RWPE2 (cell line): Measurements from ENCODE around the gene FANK1.
A peak's percentile ranks its signal among the peaks of the same experiment; 100 is the strongest.

Experiments used
- ATAC-seq: fragments of 200-7000 bp; cut with Tn5 transposase; 3 replicates; pipeline ENCODE4 v1.9.1; 2021; ENCODE audit warnings: low read depth
- DNase-seq: peaks from one replicate; pipeline ENCODE4 v3.0.0-alpha.2; 2020; ENCODE audit warnings: low spot score
- H3K27ac ChIP-seq: fragments of 450-650 bp; 2 replicates; pipeline ENCODE4 v1.5.1; 2017; ENCODE audit warnings: mild to moderate bottlenecking; ENCODE audit not compliant: poor library complexity, severe bottlenecking
- H3K27me3 ChIP-seq: fragments of 250-450 bp; sonication (Bioruptor Pico); 2 replicates; pipeline ENCODE4 v1.5.1; 2021; ENCODE audit warnings: mild to moderate bottlenecking, moderate library complexity; ENCODE audit not compliant: insufficient read depth, poor library complexity, severe bottlenecking
- H3K36me3 ChIP-seq: fragments of 250-450 bp; sonication (Bioruptor Pico); 2 replicates; pipeline ENCODE4 v1.5.1; 2020; ENCODE audit warnings: low read depth, mild to moderate bottlenecking, moderate library complexity
- H3K4me1 ChIP-seq: fragments of 250-450 bp; sonication (Bioruptor Pico); 2 replicates; pipeline ENCODE4 v1.5.1; 2021; ENCODE audit warnings: mild to moderate bottlenecking, moderate library complexity; ENCODE audit not compliant: insufficient read depth, poor library complexity, severe bottlenecking
- H3K4me3 ChIP-seq: fragments of 250-450 bp; sonication (Bioruptor Pico); 2 replicates; pipeline ENCODE4 v1.5.1; 2021; ENCODE audit warnings: mild to moderate bottlenecking, moderate library complexity; ENCODE audit not compliant: severe bottlenecking
- H3K9me3 ChIP-seq: fragments of 250-450 bp; sonication (Bioruptor Pico); 2 replicates; pipeline ENCODE4 v1.5.1; 2021; ENCODE audit warnings: mild to moderate bottlenecking, moderate library complexity; ENCODE audit not compliant: severe bottlenecking
- TF ChIP-seq, protein P1 (sequence below): fragments of 450-650 bp; IDR thresholded peaks from one replicate; pipeline ENCODE4 v1.5.1; 2017; ENCODE audit warnings: mild to moderate bottlenecking, moderate library complexity; ENCODE audit not compliant: poor library complexity, severe bottlenecking

Gene FANK1

DNA sequence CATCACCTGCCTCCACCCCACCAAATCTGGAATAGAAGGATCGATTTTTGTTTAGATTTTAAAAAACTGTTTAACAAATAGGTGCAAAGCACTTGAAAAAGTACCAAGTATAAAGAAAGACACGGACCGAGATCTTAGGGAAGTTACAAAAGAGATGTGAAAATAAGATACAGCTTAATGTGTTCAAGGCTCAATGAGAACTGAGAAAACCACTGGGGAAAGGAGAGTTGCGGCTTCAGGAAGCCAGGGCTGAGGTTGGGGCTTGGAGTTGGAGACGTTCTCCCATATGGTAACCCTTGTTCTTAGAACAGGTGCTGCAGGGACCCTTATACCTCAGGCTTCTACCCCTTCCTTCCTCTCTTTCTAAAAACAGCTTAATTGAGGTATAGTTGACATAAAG, 140.2 kb downstream of the FANK1 start:
- Histone ChIP-seq H3K4me3 (no peak overlapping the region), H3K36me3 (no peaks in the 10 kb centered on the region), H3K4me1 (no peaks in the 10 kb centered on the region), H3K9me3 (no peaks in the 10 kb centered on the region), H3K27me3 (no peaks in the 10 kb centered on the region), H3K27ac (no peak overlapping the region)
- ATAC-seq (no peak), DNase-seq (no peak)
- TF ChIP-seq, protein P1, sequence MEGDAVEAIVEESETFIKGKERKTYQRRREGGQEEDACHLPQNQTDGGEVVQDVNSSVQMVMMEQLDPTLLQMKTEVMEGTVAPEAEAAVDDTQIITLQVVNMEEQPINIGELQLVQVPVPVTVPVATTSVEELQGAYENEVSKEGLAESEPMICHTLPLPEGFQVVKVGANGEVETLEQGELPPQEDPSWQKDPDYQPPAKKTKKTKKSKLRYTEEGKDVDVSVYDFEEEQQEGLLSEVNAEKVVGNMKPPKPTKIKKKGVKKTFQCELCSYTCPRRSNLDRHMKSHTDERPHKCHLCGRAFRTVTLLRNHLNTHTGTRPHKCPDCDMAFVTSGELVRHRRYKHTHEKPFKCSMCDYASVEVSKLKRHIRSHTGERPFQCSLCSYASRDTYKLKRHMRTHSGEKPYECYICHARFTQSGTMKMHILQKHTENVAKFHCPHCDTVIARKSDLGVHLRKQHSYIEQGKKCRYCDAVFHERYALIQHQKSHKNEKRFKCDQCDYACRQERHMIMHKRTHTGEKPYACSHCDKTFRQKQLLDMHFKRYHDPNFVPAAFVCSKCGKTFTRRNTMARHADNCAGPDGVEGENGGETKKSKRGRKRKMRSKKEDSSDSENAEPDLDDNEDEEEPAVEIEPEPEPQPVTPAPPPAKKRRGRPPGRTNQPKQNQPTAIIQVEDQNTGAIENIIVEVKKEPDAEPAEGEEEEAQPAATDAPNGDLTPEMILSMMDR = no peak

DNA sequence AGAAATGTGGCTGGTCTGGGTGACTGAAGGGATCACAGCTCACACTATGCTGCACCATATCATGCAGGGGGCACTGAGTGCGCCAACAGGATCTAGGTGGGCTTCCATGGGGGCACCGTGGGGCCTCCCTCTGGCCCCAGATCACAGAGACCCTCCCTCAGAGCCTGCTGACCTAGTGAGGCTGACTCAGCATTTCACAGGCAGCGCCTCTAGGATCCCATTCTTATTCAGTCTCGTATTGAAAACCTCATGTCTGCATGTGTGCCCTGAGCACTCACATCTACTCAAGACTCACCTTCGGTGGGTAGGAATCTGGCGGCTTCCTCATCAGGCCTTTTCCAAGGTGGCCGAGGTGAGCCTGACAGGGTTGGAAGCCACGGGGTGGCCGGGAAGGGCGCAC, 141.6 kb downstream of the FANK1 start:
- H3K9me3 ChIP-seq = no peaks in the 10 kb centered on the region
- H3K4me1 ChIP-seq = no peaks in the 10 kb centered on the region
- H3K4me3 ChIP-seq = no peak overlapping the region
- DNase-seq (no peak), ATAC-seq (no peak)
- H3K27ac ChIP-seq = no peak overlapping the region
- no peaks in the 10 kb centered on the region for H3K36me3 ChIP-seq
- TF ChIP-seq, protein P1 = no peak
- no peaks in the 10 kb centered on the region for H3K27me3 ChIP-seq

DNA sequence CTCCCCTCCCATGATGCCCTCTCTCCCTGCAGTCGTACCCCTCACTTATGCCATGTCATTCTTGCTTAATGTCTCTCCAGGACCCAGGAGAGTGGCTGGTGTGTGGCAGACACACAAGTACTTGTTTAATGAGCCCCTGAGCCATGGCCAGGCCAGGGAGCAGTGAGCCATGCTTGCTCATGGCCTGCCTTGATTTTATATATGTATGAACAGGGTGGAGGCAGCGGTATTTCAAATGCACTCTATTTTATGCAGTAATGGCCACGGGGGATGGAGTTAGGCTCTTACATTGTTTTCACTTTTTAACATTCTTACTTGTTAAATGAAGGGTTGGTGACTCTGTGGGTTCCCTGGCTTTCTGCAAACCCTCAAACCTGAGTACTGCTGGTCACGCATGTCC, 144.8 kb downstream of the FANK1 start:
- DNase-seq (no peak), ATAC-seq (no peak)
- Histone ChIP-seq H3K9me3 (no peaks in the 10 kb centered on the region), H3K27ac (no peak overlapping the region), H3K36me3 (no peaks in the 10 kb centered on the region), H3K4me3 (no peak overlapping the region), H3K4me1 (no peaks in the 10 kb centered on the region), H3K27me3 (no peaks in the 10 kb centered on the region)
- TF ChIP-seq, protein P1 = no peak

DNA sequence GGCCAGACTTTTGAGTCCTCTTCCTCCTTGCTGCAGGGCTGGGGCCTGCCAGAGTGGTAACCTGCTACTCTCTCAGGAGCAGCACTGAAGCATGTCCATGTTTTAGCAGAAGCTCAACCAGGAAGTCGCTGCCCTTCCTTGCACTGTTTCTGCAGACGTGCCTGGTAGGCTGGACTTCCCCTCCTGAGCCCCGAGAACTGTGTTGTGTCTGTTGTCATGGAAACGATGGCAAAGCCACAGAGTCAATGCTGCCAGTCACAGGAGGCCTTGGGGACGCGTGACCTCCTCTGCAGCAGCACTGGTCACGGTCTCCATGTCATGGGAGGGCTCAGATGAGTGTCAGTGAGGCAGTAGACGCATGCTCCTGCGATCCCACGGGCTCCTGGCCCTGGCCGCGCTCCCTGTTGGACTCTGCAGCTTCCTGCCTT, 145.5 kb downstream of the FANK1 start:
- H3K4me1 ChIP-seq = no peaks in the 10 kb centered on the region
- H3K27me3 ChIP-seq = no peaks in the 10 kb centered on the region
- TF ChIP-seq, protein P1 = no peak
- H3K9me3 ChIP-seq = no peaks in the 10 kb centered on the region
- DNase-seq (no peak), ATAC-seq (no peak)
- no peak overlapping the region for H3K27ac ChIP-seq
- H3K4me3 ChIP-seq = no peak overlapping the region
- H3K36me3 ChIP-seq = no peaks in the 10 kb centered on the region

DNA sequence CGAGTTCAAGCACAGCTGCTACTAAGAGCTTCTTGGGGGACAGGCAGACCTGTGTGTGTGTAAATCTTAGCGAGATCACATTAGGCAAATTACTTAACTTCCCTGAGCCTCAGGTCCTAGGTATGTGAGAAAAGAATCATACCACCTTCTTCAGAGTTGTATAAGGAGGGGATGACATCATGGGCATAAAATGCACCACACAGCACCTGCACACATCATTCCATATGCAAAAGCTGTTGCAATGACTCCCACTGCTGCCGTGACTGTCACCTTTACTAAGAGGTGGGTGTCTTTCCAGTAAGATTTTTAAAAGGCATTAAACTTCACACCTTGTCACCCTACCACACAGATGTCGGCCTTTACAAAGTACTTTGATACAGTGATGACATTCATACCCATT, 146.0 kb downstream of the FANK1 start:
- H3K27ac ChIP-seq = no peak overlapping the region
- no peaks in the 10 kb centered on the region for H3K36me3 ChIP-seq
- TF ChIP-seq, protein P1 = no peak
- H3K27me3 ChIP-seq = no peaks in the 10 kb centered on the region
- no peaks in the 10 kb centered on the region for H3K4me1 ChIP-seq
- H3K9me3 ChIP-seq = no peaks in the 10 kb centered on the region
- ATAC-seq (peak; percentile 61; the same call in 2 of the 3 replicates), DNase-seq (no peak)
- no peak overlapping the region for H3K4me3 ChIP-seq
